NCI-H345 (cell line): Measurements from ENCODE around the gene COPS7A.
"Not testable (repeated sequence)": the region's sequence is repeated elsewhere in the genome, so short reads cannot be mapped to it uniquely, and the experiment has no call there.

Source experiments
- DNase-seq: peaks from one replicate; lab custom pipeline; 2025; lab: John Stamatoyannopoulos, UW

The COPS7A gene

GRCh38 chr12:6701078-6701768 is 22.6 kb upstream of the COPS7A start:
- no peak for DNase-seq

- DNase-seq, result peak; percentile 29
These were observed 20.2 kb upstream of the COPS7A start for GRCh38 chr12:6703631-6704030.

- not testable (repeated sequence) for DNase-seq
These were observed 15.5 kb upstream of the COPS7A start for GRCh38 chr12:6708351-6708750.

- DNase-seq, result no peak
These were observed 14.9 kb upstream of the COPS7A start for GRCh38 chr12:6708960-6709394.

- not testable (repeated sequence) for DNase-seq
These were observed 7.6 kb upstream of the COPS7A start for GRCh38 chr12:6716031-6716873.

GRCh38 chr12:6716874-6717437 is 6.9 kb upstream of the COPS7A start:
- DNase-seq, result no peak

GRCh38 chr12:6722863-6723262 is 983 bp upstream of the COPS7A start:
- DNase-seq, result no peak

- DNase-seq, result no peak
These were observed 557 bp downstream of the COPS7A start for GRCh38 chr12:6724409-6724797.

- DNase-seq, result no peak
These were observed 1.5 kb downstream of the COPS7A start for GRCh38 chr12:6725350-6725749.

GRCh38 chr12:6729186-6729585 is 5.3 kb downstream of the COPS7A start:
- no peak for DNase-seq

GRCh38 chr12:6730169-6730568 is 6.3 kb downstream of the COPS7A start:
- no peak for DNase-seq

- DNase-seq, result no peak
These were observed 10.9 kb downstream of the COPS7A start for GRCh38 chr12:6734506-6735387.

GRCh38 chr12:6735448-6736191 is 11.8 kb downstream of the COPS7A start:
- peak; percentile 38 for DNase-seq

GRCh38 chr12:6736754-6737153 is 12.9 kb downstream of the COPS7A start:
- no peak for DNase-seq

- not testable (repeated sequence) for DNase-seq
These were observed 18.2 kb downstream of the COPS7A start for GRCh38 chr12:6742080-6742479.

- no peak for DNase-seq
These were observed 19.0 kb downstream of the COPS7A start for GRCh38 chr12:6742834-6743233.

- not testable (repeated sequence) for DNase-seq
These were observed 19.5 kb downstream of the COPS7A start for GRCh38 chr12:6743300-6743699.

GRCh38 chr12:6745741-6746525 is 22.1 kb downstream of the COPS7A start:
- no peak for DNase-seq

- DNase-seq, result no peak
These were observed 23.4 kb downstream of the COPS7A start for GRCh38 chr12:6747216-6747615.

GRCh38 chr12:6748761-6749160 is 24.9 kb downstream of the COPS7A start:
- DNase-seq, result no peak
